Measurements from ENCODE around the gene HTR2A.

The HTR2A gene

GRCh38 chr13:46803586-46803985, 93.3 kb downstream of the HTR2A start:
- no peak for DNase-seq

DNA sequence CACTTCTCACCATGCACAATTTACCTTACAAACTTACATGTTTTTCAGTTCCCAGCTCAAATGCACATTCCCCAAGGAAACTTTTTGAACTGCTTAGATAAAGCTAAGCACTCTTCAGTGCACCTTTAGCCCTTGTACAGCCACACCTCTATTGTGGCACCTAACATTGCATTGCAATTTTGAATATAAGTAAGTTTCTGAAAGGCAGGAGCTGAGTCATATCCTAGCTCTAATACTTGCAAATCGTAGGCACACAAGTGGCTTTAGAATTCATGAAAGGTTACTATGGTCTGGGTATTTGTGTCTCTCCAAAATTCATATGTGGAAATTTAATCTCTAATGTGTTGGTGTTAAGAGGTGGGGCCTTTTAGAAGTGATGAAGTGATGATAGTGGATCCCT, 95.0 kb downstream of the HTR2A start:
- DNase-seq = no peak

DNA sequence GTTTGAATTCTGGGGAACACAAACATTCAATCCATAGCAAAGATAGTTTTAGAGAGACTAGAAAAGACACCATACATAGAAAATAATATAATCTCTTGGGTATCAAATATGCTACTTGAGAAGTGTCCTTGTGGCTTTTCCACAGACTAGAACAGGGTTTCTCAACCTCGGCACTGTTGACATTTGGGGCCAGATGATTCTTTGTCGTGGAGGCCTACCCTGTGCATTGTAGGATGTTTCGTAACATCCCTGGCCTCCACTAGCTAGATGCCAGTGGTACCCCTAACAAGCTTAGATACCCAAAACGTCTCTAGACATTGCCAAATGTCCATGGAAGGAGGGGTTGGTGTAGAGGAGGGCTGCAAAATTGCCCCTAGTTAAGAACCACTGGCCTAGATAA, 97.7 kb downstream of the HTR2A start:
- no peak for DNase-seq

- no peak for DNase-seq
Observed at GRCh38 chr13:46797501-46798237, 99.2 kb downstream of the HTR2A start.

GRCh38 chr13:46796515-46797474, 100.1 kb downstream of the HTR2A start, which contains the start of gene ESD:
Gene ESD, minus strand, starts transcription at chr13:46797161. Its CDS starts 5,748 bp downstream, at chr13:46791413.
- DNase-seq = peak; percentile 96

DNA sequence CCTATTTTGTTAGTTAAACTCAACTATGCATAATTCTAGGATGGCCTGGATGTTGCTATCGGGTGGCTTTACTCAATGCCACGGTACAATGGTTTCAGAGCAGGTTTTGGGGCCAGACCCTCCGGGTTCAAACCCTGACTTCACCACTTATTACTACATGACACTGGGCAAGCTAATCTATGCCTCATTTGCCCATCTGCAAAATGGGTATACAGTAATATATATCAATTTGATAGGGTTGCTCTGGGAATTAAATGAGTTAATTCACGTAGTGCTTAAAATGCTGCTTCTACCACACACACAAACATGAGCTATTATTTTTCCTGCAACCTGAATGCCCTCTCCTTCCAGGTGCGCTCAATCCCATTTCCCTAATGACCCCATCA, 100.7 kb downstream of the HTR2A start:
- DNase-seq = no peak

- DNase-seq = no peak
Observed at GRCh38 chr13:46795321-46795720, 101.5 kb downstream of the HTR2A start.

- no peak for DNase-seq
Observed at GRCh38 chr13:46783504-46783903, 113.3 kb downstream of the HTR2A start.

DNA sequence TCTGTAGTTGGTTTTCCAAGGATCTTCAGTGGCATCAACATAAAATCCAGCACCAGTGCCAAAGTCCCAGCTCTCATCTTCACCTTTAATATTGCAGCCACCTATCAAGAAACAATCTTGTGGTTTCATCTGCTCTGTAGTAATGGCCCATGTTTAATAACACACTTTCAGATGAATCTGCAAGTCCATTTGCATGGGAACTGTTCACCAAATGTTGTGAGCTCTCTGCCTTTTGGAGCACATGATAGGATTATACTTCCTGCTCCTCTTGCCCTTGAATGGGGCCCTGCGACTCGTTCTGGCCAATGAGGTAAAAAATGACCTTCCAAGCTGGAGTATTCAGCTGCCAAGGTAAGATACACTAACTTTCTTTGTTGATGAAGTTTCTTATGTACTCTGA, 114.2 kb downstream of the HTR2A start:
- DNase-seq = no peak

- no peak for DNase-seq
Observed at GRCh38 chr13:46782066-46782465, 114.8 kb downstream of the HTR2A start.

All from activated CD8-positive, alpha-beta memory T cell treated with anti-CD3 and anti-CD28 coated beads for 24 hours (primary cell).